ENCODE results near the gene GPBP1L1.

GPBP1L1 gene

GRCh38 chr1:45668526-45668925 lies 17.8 kb downstream of the GPBP1L1 start:
- no peak overlapping the region for H3K27ac Mint-ChIP-seq
- no peak for ATAC-seq

GRCh38 chr1:45667321-45668111 lies 18.8 kb downstream of the GPBP1L1 start:
- ATAC-seq, result no peak
- peaks cover 45% of the 10 kb centered on the region for H3K36me3 Mint-ChIP-seq
- H3K4me1 Mint-ChIP-seq, result peaks cover 57% of the 10 kb centered on the region
- H3K9me3 Mint-ChIP-seq, result no peaks in the 10 kb centered on the region
- H3K27ac Mint-ChIP-seq, result no peak overlapping the region
- no peak overlapping the region for H3K4me3 Mint-ChIP-seq
- H3K27me3 Mint-ChIP-seq, result no peaks in the 10 kb centered on the region

More at GRCh38 chr1:45668526-45668925, 17.8 kb downstream of the GPBP1L1 start:
- H3K27me3 Mint-ChIP-seq, result no peaks in the 10 kb centered on the region
- peaks cover 63% of the 10 kb centered on the region for H3K4me1 Mint-ChIP-seq
- H3K4me3 Mint-ChIP-seq, result no peak overlapping the region
- no peaks in the 10 kb centered on the region for H3K9me3 Mint-ChIP-seq
- peaks cover 51% of the 10 kb centered on the region for H3K36me3 Mint-ChIP-seq

GRCh38 chr1:45666836-45667235 lies 19.5 kb downstream of the GPBP1L1 start:
- H3K4me1 Mint-ChIP-seq, result peaks cover 54% of the 10 kb centered on the region
- H3K27ac Mint-ChIP-seq, result no peak overlapping the region
- no peak for ATAC-seq
- H3K9me3 Mint-ChIP-seq, result no peaks in the 10 kb centered on the region
- no peaks in the 10 kb centered on the region for H3K27me3 Mint-ChIP-seq
- H3K36me3 Mint-ChIP-seq, result peaks cover 42% of the 10 kb centered on the region
- H3K4me3 Mint-ChIP-seq, result no peak overlapping the region

- ATAC-seq, result no peak
- no peak overlapping the region for H3K4me3 Mint-ChIP-seq
- H3K27ac Mint-ChIP-seq, result no peak overlapping the region
- H3K9me3 Mint-ChIP-seq, result no peaks in the 10 kb centered on the region
- no peaks in the 10 kb centered on the region for H3K27me3 Mint-ChIP-seq
- peaks cover 29% of the 10 kb centered on the region for H3K36me3 Mint-ChIP-seq
- peaks cover 6% of the 10 kb centered on the region for H3K4me1 Mint-ChIP-seq
These were observed 26.0 kb downstream of the GPBP1L1 start for GRCh38 chr1:45660336-45660735.

- no peaks in the 10 kb centered on the region for H3K27me3 Mint-ChIP-seq
- H3K4me3 Mint-ChIP-seq, result no peak overlapping the region
- peaks cover 6% of the 10 kb centered on the region for H3K4me1 Mint-ChIP-seq
- ATAC-seq, result no peak
- no peaks in the 10 kb centered on the region for H3K9me3 Mint-ChIP-seq
- H3K36me3 Mint-ChIP-seq, result peaks cover 35% of the 10 kb centered on the region
- H3K27ac Mint-ChIP-seq, result no peak overlapping the region
These were observed 27.1 kb downstream of the GPBP1L1 start for GRCh38 chr1:45659222-45659621.

- no peak for ATAC-seq
- H3K4me3 Mint-ChIP-seq, result no peak overlapping the region
- H3K27ac Mint-ChIP-seq, result no peak overlapping the region
- H3K9me3 Mint-ChIP-seq, result no peaks in the 10 kb centered on the region
- peaks cover 31% of the 10 kb centered on the region for H3K36me3 Mint-ChIP-seq
- H3K4me1 Mint-ChIP-seq, result peaks cover under 1% of the 10 kb centered on the region
- no peaks in the 10 kb centered on the region for H3K27me3 Mint-ChIP-seq
These were observed 28.2 kb downstream of the GPBP1L1 start for GRCh38 chr1:45658171-45658570.

- H3K4me1 Mint-ChIP-seq, result no peaks in the 10 kb centered on the region
- ATAC-seq, result no peak
- peaks cover 37% of the 10 kb centered on the region for H3K36me3 Mint-ChIP-seq
- H3K9me3 Mint-ChIP-seq, result no peaks in the 10 kb centered on the region
- H3K27ac Mint-ChIP-seq, result no peak overlapping the region
- no peak overlapping the region for H3K4me3 Mint-ChIP-seq
- no peaks in the 10 kb centered on the region for H3K27me3 Mint-ChIP-seq
These were observed 29.6 kb downstream of the GPBP1L1 start for GRCh38 chr1:45656573-45657226.

GRCh38 chr1:45654540-45655280 lies 31.6 kb downstream of the GPBP1L1 start:
- Mint-ChIP-seq H3K4me1 (no peaks in the 10 kb centered on the region), H3K27ac (no peak overlapping the region), H3K36me3 (peaks cover 51% of the 10 kb centered on the region), H3K9me3 (no peaks in the 10 kb centered on the region), H3K4me3 (no peak overlapping the region), H3K27me3 (no peaks in the 10 kb centered on the region)
- ATAC-seq, result no peak

GRCh38 chr1:45647248-45648021 lies 38.9 kb downstream of the GPBP1L1 start:
- Mint-ChIP-seq H3K27me3 (no peaks in the 10 kb centered on the region), H3K36me3 (peaks cover 64% of the 10 kb centered on the region), H3K9me3 (no peaks in the 10 kb centered on the region), H3K4me1 (peaks cover 14% of the 10 kb centered on the region), H3K27ac (no peak overlapping the region), H3K4me3 (no peak overlapping the region)
- no peak for ATAC-seq

GRCh38 chr1:45644661-45645060 lies 41.7 kb downstream of the GPBP1L1 start:
- no peaks in the 10 kb centered on the region for H3K9me3 Mint-ChIP-seq
- H3K4me3 Mint-ChIP-seq, result no peak overlapping the region
- no peak for ATAC-seq
- H3K27ac Mint-ChIP-seq, result no peak overlapping the region
- H3K36me3 Mint-ChIP-seq, result peaks cover 52% of the 10 kb centered on the region
- peaks cover 14% of the 10 kb centered on the region for H3K4me1 Mint-ChIP-seq
- no peaks in the 10 kb centered on the region for H3K27me3 Mint-ChIP-seq

- peaks cover 14% of the 10 kb centered on the region for H3K4me1 Mint-ChIP-seq
- no peak for ATAC-seq
- no peaks in the 10 kb centered on the region for H3K27me3 Mint-ChIP-seq
- H3K4me3 Mint-ChIP-seq, result no peak overlapping the region
- no peaks in the 10 kb centered on the region for H3K9me3 Mint-ChIP-seq
- H3K36me3 Mint-ChIP-seq, result peaks cover 51% of the 10 kb centered on the region
- no peak overlapping the region for H3K27ac Mint-ChIP-seq
These were observed 42.4 kb downstream of the GPBP1L1 start for GRCh38 chr1:45643978-45644377.

GRCh38 chr1:45643321-45643720 lies 43.0 kb downstream of the GPBP1L1 start:
- Mint-ChIP-seq H3K4me1 (peaks cover 14% of the 10 kb centered on the region), H3K9me3 (no peaks in the 10 kb centered on the region), H3K36me3 (peaks cover 49% of the 10 kb centered on the region), H3K4me3 (no peak overlapping the region), H3K27ac (no peak overlapping the region), H3K27me3 (no peaks in the 10 kb centered on the region)
- no peak for ATAC-seq

GRCh38 chr1:45640293-45640692 lies 46.0 kb downstream of the GPBP1L1 start:
- no peak overlapping the region for H3K27ac Mint-ChIP-seq
- H3K9me3 Mint-ChIP-seq, result no peaks in the 10 kb centered on the region
- H3K4me3 Mint-ChIP-seq, result no peak overlapping the region
- peaks cover 2% of the 10 kb centered on the region for H3K4me1 Mint-ChIP-seq
- no peaks in the 10 kb centered on the region for H3K27me3 Mint-ChIP-seq
- peaks cover 30% of the 10 kb centered on the region for H3K36me3 Mint-ChIP-seq
- no peak for ATAC-seq

GRCh38 chr1:45635211-45635610 lies 51.1 kb downstream of the GPBP1L1 start:
- H3K36me3 Mint-ChIP-seq, result peaks cover 38% of the 10 kb centered on the region
- H3K9me3 Mint-ChIP-seq, result no peaks in the 10 kb centered on the region
- no peaks in the 10 kb centered on the region for H3K27me3 Mint-ChIP-seq
- H3K4me1 Mint-ChIP-seq, result no peaks in the 10 kb centered on the region
- ATAC-seq, result no peak
- no peak overlapping the region for H3K4me3 Mint-ChIP-seq
- no peak overlapping the region for H3K27ac Mint-ChIP-seq

- Mint-ChIP-seq H3K27me3 (no peaks in the 10 kb centered on the region), H3K4me1 (no peaks in the 10 kb centered on the region), H3K27ac (no peak overlapping the region), H3K9me3 (no peaks in the 10 kb centered on the region), H3K4me3 (no peak overlapping the region), H3K36me3 (peaks cover 68% of the 10 kb centered on the region)
- ATAC-seq, result no peak
These were observed 55.9 kb downstream of the GPBP1L1 start for GRCh38 chr1:45630429-45630828.
